Stomach (tissue), 9 donors: Measurements from ENCODE around the gene RAPGEF3. TPM values are rescaled to one million over a fixed set of nuclear protein-coding genes. Genes with fewer than 3 reads are reported as not detected.
A peak's percentile ranks its signal among the peaks of the same experiment; 100 is the strongest.

Source experiments
- DNase-seq, 2 donors: peaks; one replicate each; pipeline versions ENCODE4 v3.0.0 to v3.0.0-alpha.2; 2013 to 2019
- H3K27ac ChIP-seq, 5 donors: fragments of 200-600 bp in 4 of 5; sonication (generic) in 4 of 5; one replicate each; pipeline ENCODE4 v1.5.1; 2013 to 2019; ENCODE audit warnings: mild to moderate bottlenecking in 1 of 5, moderate library complexity in 1 of 5
- H3K27me3 ChIP-seq, 3 donors: fragments of 200-600 bp; sonication (generic); one replicate each; pipeline ENCODE4 v1.5.1; 2017 to 2019; ENCODE audit warnings: mixed run types in 1 of 3
- H3K36me3 ChIP-seq, 4 donors: fragments of 200-600 bp; sonication (generic); 1 replicate in 3 of 4; 2 replicates in 1 of 4; pipeline ENCODE4 v1.5.1; 2016 to 2019
- H3K4me1 ChIP-seq, 4 donors: fragments of 200-600 bp; sonication (generic); one replicate each; pipeline ENCODE4 v1.5.1; 2016 to 2019
- H3K4me3 ChIP-seq, 4 donors: fragments of 200-600 bp; sonication (generic) in 3 of 4; one replicate each; pipeline ENCODE4 v1.5.1; 2016 to 2019; ENCODE audit warnings: mild to moderate bottlenecking in 1 of 4
- H3K9me3 ChIP-seq, 4 donors: fragments of 200-600 bp; sonication (generic); one replicate each; pipeline ENCODE4 v1.5.1; 2016 to 2019
- CTCF ChIP-seq, 7 experiments: fragments of 450-650 bp in 4 of 7; fragments of 200-600 bp in 3 of 7; sonication (generic) in 3 of 7; IDR thresholded peaks; one replicate each; pipeline ENCODE4 v1.5.1; 2016 to 2019; ENCODE audit warnings: antibody characterized with exemption in 7 of 7, control low read depth in 2 of 7, mild to moderate bottlenecking in 1 of 7
- EP300 ChIP-seq: sonication (generic); formaldehyde crosslinking; IDR thresholded peaks from one replicate; pipeline ENCODE4 v1.6.1; 2017; ENCODE audit warnings: antibody characterized with exemption
- POLR2A ChIP-seq, 4 donors: fragments of 450-650 bp; IDR thresholded peaks; one replicate each; pipeline ENCODE4 v1.6.1; 2016; ENCODE audit warnings: antibody characterized with exemption in 4 of 4, control low read depth in 2 of 4, mild to moderate bottlenecking in 1 of 4, moderate library complexity in 1 of 4
- POLR2AphosphoS5 ChIP-seq, 3 donors: sonication (generic); formaldehyde crosslinking; IDR thresholded peaks; one replicate each; pipeline ENCODE4 v1.6.1; 2016; ENCODE audit warnings: antibody characterized with exemption in 3 of 3
- WGBS, 5 donors: extraction: QIAGEN DNeasy Blood & Tissue Kit in 3 of 5; methylation state at CpG; one replicate each; pipeline versions ENCODE4 v1.1.5 to v1.1.7; 2013 to 2018; 5-methylcytosine and 5-hydroxymethylcytosine counted together
- intact Hi-C: fragments of 100-400 bp; cut with DNase I; formaldehyde crosslinking; loops from one replicate; pipeline ENCODE4 v1.15.1; 2023; ENCODE audit warnings: low total_unique reads
- polyA plus RNA-seq, 3 donors: library from polyadenylated mRNA; stranded (reverse); fragments of 200-250 nt; gene quantifications; one replicate each; pipeline ENCODE4 v1.2.3, GENCODE V29; 2013
- total RNA-seq, 5 donors: library from RNA; depleted of rRNA; stranded (reverse); fragments of >200 nt; gene quantifications; one replicate each; pipeline versions ENCODE4 v1.1.0 to v1.2.3, GENCODE V29; 2014 to 2016
- donor health status: healthy with polysubstance abuse.
- donor health status: Bipolar disorder and iron deficiency.
- donor health status: healthy.

The RAPGEF3 gene
- total and polyA plus RNA-seq, 8 donors: 15.9 to 114 (median 23.9) TPM

- Histone ChIP-seq H3K4me1 (peaks cover 41 to 81% (median 72%) of the 10 kb centered on the region in 4 donors), H3K9me3 (no peaks in the 10 kb centered on the region), H3K27me3 (no peaks in the 10 kb centered on the region), H3K36me3 (peaks cover 0 to 21% (median 14%) of the 10 kb centered on the region in 4 donors), H3K4me3 (no peak overlapping the region), H3K27ac (peak overlapping the region in 4 of 5 donors; percentile 59 to 73 (median 70))
- intact Hi-C loops: no loop called here
- 56 to 86% (median 67%) methylated on average over 1 of the region's 1 CpG for WGBS, 5 donors
- no peak for TF ChIP-seq POLR2AphosphoS5 (IDR thresholded peaks at IDR 0.05)
- TF ChIP-seq POLR2A (IDR thresholded peaks at IDR 0.05): no peak
- no peak for TF ChIP-seq CTCF (IDR thresholded peaks at IDR 0.05)
- TF ChIP-seq EP300: no peak
- DNase-seq: no peak
Observed at GRCh38 chr12:47777151-47777550, 18.5 kb upstream of the RAPGEF3 start.

GRCh38 chr12:47776471-47777143, 17.9 kb upstream of the RAPGEF3 start:
- intact Hi-C loops: no loop called here
- DNase-seq: no peak
- H3K4me1 ChIP-seq: peaks cover 41 to 80% (median 71%) of the 10 kb centered on the region in 4 donors

GRCh38 chr12:47775100-47775911, 16.6 kb upstream of the RAPGEF3 start:
- DNase-seq: no peak
- Histone ChIP-seq H3K27ac (peak overlapping the region in 4 of 5 donors; percentile 30 to 73 (median 54)), H3K9me3 (no peaks in the 10 kb centered on the region), H3K36me3 (peaks cover 0 to 3% (median 0%) of the 10 kb centered on the region in 4 donors), H3K4me3 (no peak overlapping the region), H3K4me1 (peaks cover 41 to 80% (median 72%) of the 10 kb centered on the region in 4 donors), H3K27me3 (no peaks in the 10 kb centered on the region)
- TF ChIP-seq POLR2AphosphoS5 (IDR thresholded peaks at IDR 0.05): no peak
- TF ChIP-seq CTCF (IDR thresholded peaks at IDR 0.05): no peak
- no peak for TF ChIP-seq EP300
- no peak for TF ChIP-seq POLR2A (IDR thresholded peaks at IDR 0.05)
- WGBS, 5 donors: 69 to 79% (median 78%) methylated on average over 10 of the region's 10 CpGs
- intact Hi-C loops: no loop called here

More at GRCh38 chr12:47776471-47777143, 17.9 kb upstream of the RAPGEF3 start:
- 53 to 67% (median 66%) methylated on average over 4 to 5 of the region's 5 CpGs for WGBS, 5 donors
- Histone ChIP-seq H3K9me3 (no peaks in the 10 kb centered on the region), H3K27ac (peak overlapping the region in 4 of 5 donors; percentile 59 to 73 (median 70)), H3K36me3 (peaks cover 0 to 15% (median 8%) of the 10 kb centered on the region in 4 donors), H3K4me3 (no peak overlapping the region), H3K27me3 (no peaks in the 10 kb centered on the region)
- no peak for TF ChIP-seq POLR2AphosphoS5 (IDR thresholded peaks at IDR 0.05)
- TF ChIP-seq EP300: no peak
- no peak for TF ChIP-seq POLR2A (IDR thresholded peaks at IDR 0.05)
- TF ChIP-seq CTCF (IDR thresholded peaks at IDR 0.05): no peak

- no peak for TF ChIP-seq CTCF (IDR thresholded peaks at IDR 0.05)
- no peak for TF ChIP-seq POLR2AphosphoS5 (IDR thresholded peaks at IDR 0.05)
- no peak for TF ChIP-seq EP300
- TF ChIP-seq POLR2A (IDR thresholded peaks at IDR 0.05): no peak
- no peaks in the 10 kb centered on the region for H3K27me3 ChIP-seq
- H3K4me1 ChIP-seq: peaks cover 41 to 82% (median 70%) of the 10 kb centered on the region in 4 donors
- intact Hi-C loops: no loop called here
- no peaks in the 10 kb centered on the region for H3K36me3 ChIP-seq
- H3K4me3 ChIP-seq: peak overlapping the region in 2 of 4 donors; percentile 82 to 92
- H3K27ac ChIP-seq: peak overlapping the region in 4 of 5 donors; percentile 30 to 73 (median 54)
- 90 to 98% (median 92%) methylated on average over 7 of the region's 7 CpGs for WGBS, 5 donors
- no peak for DNase-seq
- H3K9me3 ChIP-seq: no peaks in the 10 kb centered on the region
Observed at GRCh38 chr12:47774663-47775062, 16.0 kb upstream of the RAPGEF3 start.
